ENCODE results near the gene HLA-DQA1.
"Not testable (repeated sequence)": the region's sequence is repeated elsewhere in the genome, so short reads cannot be mapped to it uniquely, and the experiment has no call there.

HLA-DQA1 gene

GRCh38 chr6:32669893-32670292 lies 32.7 kb downstream of the HLA-DQA1 start:
- no peak for TF ChIP-seq CTCF (IDR thresholded peaks at IDR 0.05; ENCODE audit: low read depth, low read length)
- DNase-seq (ENCODE audit: extremely low read depth, low read depth), result no peak

GRCh38 chr6:32671908-32672307 lies 34.7 kb downstream of the HLA-DQA1 start:
- DNase-seq (ENCODE audit: extremely low read depth, low read depth), result not testable (repeated sequence)

GRCh38 chr6:32674123-32674522 lies 36.9 kb downstream of the HLA-DQA1 start:
- DNase-seq (ENCODE audit: extremely low read depth, low read depth), result not testable (repeated sequence)

DNA sequence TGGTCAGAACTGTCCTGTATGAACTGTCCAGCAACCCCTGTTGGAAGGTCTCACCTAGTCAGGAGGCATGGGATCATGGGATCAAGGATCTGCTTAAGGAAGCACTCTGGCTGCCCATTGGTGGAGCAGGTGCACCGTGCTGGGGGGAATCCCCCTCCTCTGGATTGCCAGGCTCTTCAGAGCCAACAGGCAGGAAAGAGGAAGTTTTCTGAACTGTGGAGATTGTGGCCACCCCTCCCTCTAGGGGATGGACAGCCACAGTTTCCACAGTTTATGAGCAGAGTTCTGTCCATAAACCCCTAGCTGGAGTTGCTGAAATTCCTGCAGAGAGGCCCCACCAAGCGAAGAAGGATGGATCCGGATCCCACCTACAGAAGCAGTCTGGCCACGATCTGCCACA lies 42.3 kb downstream of the HLA-DQA1 start:
- DNase-seq (ENCODE audit: extremely low read depth, low read depth), result no peak
- TF ChIP-seq CTCF (IDR thresholded peaks at IDR 0.05; ENCODE audit: low read depth, low read length), result no peak

GRCh38 chr6:32680055-32680454 lies 42.8 kb downstream of the HLA-DQA1 start:
- no peak for TF ChIP-seq CTCF (IDR thresholded peaks at IDR 0.05; ENCODE audit: low read depth, low read length)
- DNase-seq (ENCODE audit: extremely low read depth, low read depth), result no peak

- TF ChIP-seq CTCF (IDR thresholded peaks at IDR 0.05; ENCODE audit: low read depth, low read length), result no peak
- DNase-seq (ENCODE audit: extremely low read depth, low read depth), result no peak
Measured at GRCh38 chr6:32684246-32684645, 47.0 kb downstream of the HLA-DQA1 start.

DNA sequence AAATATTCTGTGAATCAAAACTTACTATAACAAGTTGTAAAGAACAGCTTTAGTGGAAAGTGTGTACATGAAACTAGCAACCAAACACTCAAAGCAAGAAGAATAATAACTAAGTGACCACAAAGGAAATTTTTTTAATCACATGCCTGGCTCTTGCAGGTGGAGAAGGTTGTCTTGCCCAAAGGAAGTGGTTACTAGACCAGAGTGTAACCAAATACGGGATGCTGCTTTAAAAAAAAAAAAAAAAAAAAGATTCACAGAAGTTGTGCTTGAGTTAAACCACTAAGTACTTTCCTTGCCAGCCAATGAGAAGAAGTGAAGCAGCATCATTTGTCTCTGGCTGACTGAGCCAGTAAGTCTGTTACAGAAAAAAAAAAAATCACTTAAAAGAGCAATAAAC lies 48.4 kb downstream of the HLA-DQA1 start:
- no peak for DNase-seq (ENCODE audit: extremely low read depth, low read depth)
- TF ChIP-seq CTCF (IDR thresholded peaks at IDR 0.05; ENCODE audit: low read depth, low read length), result no peak

- no peak for DNase-seq (ENCODE audit: extremely low read depth, low read depth)
- TF ChIP-seq CTCF (IDR thresholded peaks at IDR 0.05; ENCODE audit: low read depth, low read length), result no peak
Measured at GRCh38 chr6:32689531-32690501, 52.6 kb downstream of the HLA-DQA1 start.
